Sigmoid colon (tissue), 3 donors: ENCODE results near the gene CD80.

ENCODE experiments used
- POLR2A ChIP-seq, 2 donors: fragments of 450-650 bp; IDR thresholded peaks; one replicate each; pipeline ENCODE4 v1.6.1; 2016; ENCODE audit warnings: antibody characterized with exemption in 2 of 2, mild to moderate bottlenecking in 2 of 2, moderate library complexity in 2 of 2
- TF ChIP-seq, protein P1 (sequence below), 4 experiments: fragments of 450-650 bp in 3 of 4; fragments of 200-600 bp in 1 of 4; IDR thresholded peaks; one replicate each; pipeline ENCODE4 v1.5.1; 2016 to 2019; ENCODE audit warnings: antibody characterized with exemption in 4 of 4, mild to moderate bottlenecking in 3 of 4, moderate library complexity in 2 of 4

DNA sequence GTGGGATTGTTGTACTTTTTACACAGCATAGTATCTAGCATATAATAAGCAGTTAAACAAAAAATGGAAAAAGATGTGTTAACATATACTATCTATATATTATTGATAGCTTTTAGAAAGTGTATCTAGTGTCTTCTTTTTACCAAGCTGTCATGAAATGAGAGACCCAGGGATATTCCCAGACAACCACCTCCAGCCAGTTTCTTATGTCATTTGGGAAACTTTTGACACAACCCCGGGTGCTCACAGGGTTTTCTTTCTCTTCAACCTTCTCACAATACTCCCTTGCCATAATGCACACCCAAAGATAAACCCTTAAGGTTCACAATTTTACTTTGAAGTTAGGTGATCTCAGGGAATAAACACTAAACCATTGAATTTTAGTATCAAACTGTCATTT, 33.4 kb upstream of the CD80 start:
- TF ChIP-seq, protein P1, sequence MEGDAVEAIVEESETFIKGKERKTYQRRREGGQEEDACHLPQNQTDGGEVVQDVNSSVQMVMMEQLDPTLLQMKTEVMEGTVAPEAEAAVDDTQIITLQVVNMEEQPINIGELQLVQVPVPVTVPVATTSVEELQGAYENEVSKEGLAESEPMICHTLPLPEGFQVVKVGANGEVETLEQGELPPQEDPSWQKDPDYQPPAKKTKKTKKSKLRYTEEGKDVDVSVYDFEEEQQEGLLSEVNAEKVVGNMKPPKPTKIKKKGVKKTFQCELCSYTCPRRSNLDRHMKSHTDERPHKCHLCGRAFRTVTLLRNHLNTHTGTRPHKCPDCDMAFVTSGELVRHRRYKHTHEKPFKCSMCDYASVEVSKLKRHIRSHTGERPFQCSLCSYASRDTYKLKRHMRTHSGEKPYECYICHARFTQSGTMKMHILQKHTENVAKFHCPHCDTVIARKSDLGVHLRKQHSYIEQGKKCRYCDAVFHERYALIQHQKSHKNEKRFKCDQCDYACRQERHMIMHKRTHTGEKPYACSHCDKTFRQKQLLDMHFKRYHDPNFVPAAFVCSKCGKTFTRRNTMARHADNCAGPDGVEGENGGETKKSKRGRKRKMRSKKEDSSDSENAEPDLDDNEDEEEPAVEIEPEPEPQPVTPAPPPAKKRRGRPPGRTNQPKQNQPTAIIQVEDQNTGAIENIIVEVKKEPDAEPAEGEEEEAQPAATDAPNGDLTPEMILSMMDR (IDR thresholded peaks at IDR 0.05): no peak
- no peak for TF ChIP-seq POLR2A (IDR thresholded peaks at IDR 0.05)
